Left kidney (tissue), 2 donors: Measurements from ENCODE around the gene ZNF460. TPM values are rescaled to one million over a fixed set of nuclear protein-coding genes. Genes with fewer than 3 reads are reported as not detected.

Source experiments
- DNase-seq: peaks from one replicate; pipeline ENCODE4 v3.0.0-alpha.2; 2013
- polyA plus RNA-seq: library from polyadenylated mRNA; unstranded; fragments of 120-200 nt; gene quantifications from one replicate; pipeline ENCODE4 v1.2.1, GENCODE V29; 2013; ENCODE audit not compliant: insufficient read length

ZNF460 gene
- polyA plus RNA-seq, 1 donor, result 3.9 TPM

GRCh38 chr19:57342582-57342981, 62.3 kb downstream of the ZNF460 start:
- no peak for DNase-seq

Other genes starting within 250 kb of the ZNF460 start
- not detected for gene USP29, start 160.5 kb upstream of the ZNF460 start, polyA plus RNA-seq
- gene ZIM3, start 135.3 kb upstream of the ZNF460 start, polyA plus RNA-seq, result not detected
- gene DUXA, start 113.0 kb upstream of the ZNF460 start, polyA plus RNA-seq, result not detected
- 23.9 TPM for gene ZNF264, start 89.0 kb upstream of the ZNF460 start, polyA plus RNA-seq
- 5.1 TPM for gene AURKC, start 49.5 kb upstream of the ZNF460 start, polyA plus RNA-seq
- gene ZNF805, start 39.9 kb upstream of the ZNF460 start, polyA plus RNA-seq, result 7.6 TPM
- gene ZNF543, start 40.0 kb downstream of the ZNF460 start, polyA plus RNA-seq, result 10.0 TPM
- gene ZNF304, start 70.8 kb downstream of the ZNF460 start, polyA plus RNA-seq, result 20.0 TPM
- gene TRAPPC2B, start 83.1 kb downstream of the ZNF460 start, polyA plus RNA-seq, result 14.6 TPM
- 7.3 TPM for gene ZNF547, start 83.1 kb downstream of the ZNF460 start, polyA plus RNA-seq
- 34.8 TPM for gene ZNF548, start 109.4 kb downstream of the ZNF460 start, polyA plus RNA-seq
- 17.7 TPM for gene ZNF17, start 130.7 kb downstream of the ZNF460 start, polyA plus RNA-seq
- 15.2 TPM for gene ZNF749, start 154.8 kb downstream of the ZNF460 start, polyA plus RNA-seq
- gene VN1R1, start 176.7 kb downstream of the ZNF460 start, polyA plus RNA-seq, result 7.6 TPM
- gene ZNF772, start 197.1 kb downstream of the ZNF460 start, polyA plus RNA-seq, result 27.2 TPM
- gene ZNF419, start 207.3 kb downstream of the ZNF460 start, polyA plus RNA-seq, result 26.3 TPM
- 16.6 TPM for gene ZNF773, start 219.5 kb downstream of the ZNF460 start, polyA plus RNA-seq
- gene ZNF549, start 246.9 kb downstream of the ZNF460 start, polyA plus RNA-seq, result 20.9 TPM